Activated CD8-positive, alpha-beta memory T cell treated with anti-CD3 and anti-CD28 coated beads for 1 hour (primary cell): ENCODE measurements around the gene ZFPM1.
"Not testable (repeated sequence)": the region's sequence is repeated elsewhere in the genome, so short reads cannot be mapped to it uniquely, and the experiment has no call there.

Source experiments
- DNase-seq, 2 donors: peaks; one replicate each; pipeline ENCODE4 v3.0.0-alpha.2; 2020; ENCODE audit warnings: low read depth in 1 of 2; ENCODE audit errors: extremely low read depth in 1 of 2

ZFPM1 gene

DNA sequence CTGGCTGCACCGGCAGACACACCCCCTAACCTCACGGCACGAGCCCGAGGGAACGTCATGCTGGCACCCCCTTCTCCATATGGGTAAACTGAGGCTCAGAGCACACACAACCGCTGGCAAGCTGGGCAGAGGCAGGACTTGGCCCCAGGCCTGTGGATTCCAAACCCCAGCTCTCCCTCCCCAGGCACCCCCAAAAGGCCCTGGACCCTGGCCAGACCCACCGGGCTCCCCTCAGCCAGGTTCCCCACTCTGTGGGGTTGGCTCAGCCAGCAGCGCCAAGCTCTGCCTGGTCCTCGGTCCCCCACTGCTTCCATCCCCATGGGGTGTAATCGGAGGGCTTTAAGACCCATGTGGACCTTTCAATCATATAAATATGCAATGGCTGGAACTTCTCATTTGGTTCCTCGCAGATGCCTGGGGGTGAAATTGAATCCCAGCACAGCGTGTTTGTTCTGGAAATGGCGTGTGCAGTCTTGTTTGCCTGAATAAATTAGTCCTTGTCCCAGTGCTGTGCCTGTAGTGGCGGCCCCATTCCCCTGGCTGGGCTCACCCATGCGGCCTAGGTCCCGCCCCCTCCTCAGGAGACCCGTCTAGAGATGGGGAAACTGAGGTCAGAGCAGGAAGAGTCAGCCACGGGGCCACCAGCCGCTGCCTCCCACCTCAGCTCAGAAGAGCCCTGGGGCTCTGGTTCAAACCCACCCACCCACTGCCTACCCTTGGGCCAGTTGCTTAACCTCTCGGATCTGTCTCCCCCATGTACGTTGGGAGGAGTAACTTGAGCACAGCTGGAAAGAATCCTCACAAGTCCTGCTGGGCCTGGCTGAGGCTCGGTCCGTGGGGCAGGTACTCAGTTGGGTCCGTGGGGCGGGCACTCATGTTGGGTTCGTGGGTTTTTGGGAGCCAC, 57.3 kb downstream of the ZFPM1 start:
- no peak for DNase-seq

DNA sequence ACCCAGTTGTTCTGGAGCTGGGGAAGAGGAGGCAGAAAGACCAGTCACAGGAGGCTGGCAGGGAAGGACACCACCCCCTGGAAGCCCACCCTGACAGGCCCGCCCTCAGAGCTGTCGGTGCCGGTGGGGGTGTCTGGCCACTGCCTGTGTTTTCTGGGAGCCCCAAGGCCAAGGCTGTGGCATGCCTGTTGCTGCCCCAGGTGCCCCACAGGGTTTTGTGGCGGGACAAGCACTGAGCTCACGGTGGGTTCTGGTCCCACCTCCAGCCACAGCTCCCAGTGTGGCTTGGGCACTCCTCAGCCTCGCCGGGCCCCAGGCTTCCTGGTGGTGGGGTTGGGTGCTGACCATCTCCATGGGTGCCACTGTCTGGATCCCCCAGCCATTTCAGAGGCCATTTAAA, 58.0 kb downstream of the ZFPM1 start:
- DNase-seq = no peak

DNA sequence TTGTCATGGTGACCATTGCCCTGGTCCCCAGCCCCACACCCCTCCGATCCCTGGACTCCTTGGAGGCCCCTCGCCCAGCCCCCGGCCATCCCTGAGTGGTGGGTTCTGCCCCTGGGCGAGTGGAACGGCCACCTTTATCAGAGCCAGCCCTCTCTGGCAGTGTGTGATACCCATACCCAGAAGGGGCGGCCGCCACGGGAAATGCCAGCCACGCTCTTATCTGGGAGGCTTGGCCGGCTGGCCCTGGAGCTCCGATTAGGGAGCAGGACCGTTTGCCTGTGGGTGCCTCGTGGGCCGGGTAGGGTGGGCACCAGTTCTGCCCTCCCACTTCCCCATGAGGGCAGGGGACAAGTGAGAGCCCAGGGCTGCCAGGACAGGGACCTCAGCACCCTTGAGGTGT, 58.8 kb downstream of the ZFPM1 start:
- no peak for DNase-seq

- DNase-seq = no peak
These were observed 59.9 kb downstream of the ZFPM1 start for GRCh38 chr16:88512728-88513696.

GRCh38 chr16:88514070-88514469, 61.0 kb downstream of the ZFPM1 start:
- DNase-seq = no peak

- no peak for DNase-seq
These were observed 61.6 kb downstream of the ZFPM1 start for GRCh38 chr16:88514526-88515232.

DNA sequence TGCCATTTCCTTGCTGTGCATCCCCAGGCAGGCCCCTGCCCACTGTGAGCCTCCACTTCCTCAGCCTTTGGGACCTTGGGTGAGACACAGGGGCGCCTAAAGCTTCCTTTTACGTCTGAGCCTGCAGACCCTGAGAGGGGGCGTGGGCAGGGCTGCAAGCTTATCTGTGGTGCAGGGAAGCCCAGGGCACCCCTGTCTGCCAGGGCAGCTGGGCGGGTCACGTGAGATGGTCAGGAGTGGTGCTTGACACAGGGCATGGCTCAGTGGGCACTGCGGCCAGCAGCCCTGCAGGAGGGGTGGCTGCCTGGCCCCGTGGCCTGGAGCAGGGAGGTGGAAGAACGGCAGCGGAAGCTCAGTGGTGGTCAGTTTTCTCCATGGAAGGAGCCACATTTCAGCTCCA, 62.3 kb downstream of the ZFPM1 start:
- no peak for DNase-seq

GRCh38 chr16:88515925-88516594, 63.0 kb downstream of the ZFPM1 start:
- DNase-seq = no peak

GRCh38 chr16:88516601-88517061, 63.6 kb downstream of the ZFPM1 start:
- no peak for DNase-seq

- not testable (repeated sequence) for DNase-seq
These were observed 64.2 kb downstream of the ZFPM1 start for GRCh38 chr16:88517208-88517774.

GRCh38 chr16:88518411-88519111, 65.5 kb downstream of the ZFPM1 start:
- not testable (repeated sequence) for DNase-seq

GRCh38 chr16:88519240-88519639, 66.2 kb downstream of the ZFPM1 start:
- no peak for DNase-seq

GRCh38 chr16:88519938-88520653, 67.0 kb downstream of the ZFPM1 start:
- no peak for DNase-seq

- no peak for DNase-seq
These were observed 68.6 kb downstream of the ZFPM1 start for GRCh38 chr16:88521674-88522073.

GRCh38 chr16:88522276-88522949, 69.3 kb downstream of the ZFPM1 start:
- no peak for DNase-seq

GRCh38 chr16:88523309-88524161, 70.5 kb downstream of the ZFPM1 start:
- no peak for DNase-seq

DNA sequence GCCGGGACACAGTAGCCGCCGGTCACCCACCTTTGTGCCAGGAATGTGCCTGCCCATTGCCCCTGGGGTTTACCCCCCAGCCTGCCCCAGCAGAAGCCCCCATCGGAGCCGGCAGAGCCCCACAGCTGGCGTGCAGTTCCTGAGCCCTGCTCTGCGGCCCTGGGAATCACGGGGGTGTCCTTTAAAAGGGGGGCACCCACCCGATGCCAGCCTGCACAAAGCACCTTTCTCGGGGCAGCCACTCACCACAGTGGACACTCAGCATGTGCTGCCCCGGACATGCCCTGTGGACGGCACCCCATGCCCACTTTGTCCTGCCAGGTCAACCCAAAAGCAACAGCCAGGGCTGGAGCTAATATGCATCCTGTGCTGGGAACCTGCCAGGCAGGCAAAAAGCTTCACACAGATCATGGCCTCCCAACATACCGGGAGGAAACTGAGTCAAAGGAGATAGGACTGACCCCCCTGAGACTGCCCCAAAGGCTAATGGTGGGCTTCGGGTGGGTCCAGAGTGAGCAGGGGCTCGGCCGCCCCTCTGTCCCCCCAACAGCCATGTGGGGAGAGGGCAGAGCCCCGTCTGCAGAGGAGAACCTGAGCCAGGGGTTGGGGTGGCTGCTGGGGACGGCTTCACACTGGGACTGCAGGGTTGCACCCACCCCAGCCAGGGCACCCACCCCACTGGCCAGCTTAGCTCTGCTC, 71.3 kb downstream of the ZFPM1 start:
- DNase-seq = no peak
